PC-3 (cell line): ENCODE data around the gene SUN1.

Experiments
- CTCF ChIP-seq: fragments of 300-600 bp; sonication (generic); conservative IDR thresholded peaks from 2 replicates; pipeline ENCODE4 v1.5.1; 2017; ENCODE audit warnings: antibody characterized with exemption, low read depth, mild to moderate bottlenecking, low read length
- EZH2 ChIP-seq: fragments of 300-600 bp; sonication (generic); IDR thresholded peaks from one replicate; pipeline ENCODE4 v1.6.1; 2017; ENCODE audit warnings: antibody characterized with exemption, mild to moderate bottlenecking, low read length; ENCODE audit not compliant: unreplicated experiment
- EZH2phosphoT487 ChIP-seq: fragments of 300-600 bp; sonication (generic); IDR thresholded peaks from 2 replicates; pipeline ENCODE4 v1.6.1; 2018; ENCODE audit warnings: mild to moderate bottlenecking, antibody characterized with exemption, low read length, borderline replicate concordance

GRCh38 chr7:857661-858060 is 25.4 kb downstream of the SUN1 start:
- TF ChIP-seq CTCF (no peak), EZH2 (no peak), EZH2phosphoT487 (no peak)
